ENCODE results near the gene TTC32.
A peak's percentile ranks its signal among the peaks of the same experiment; 100 is the strongest.

Gene TTC32

DNA sequence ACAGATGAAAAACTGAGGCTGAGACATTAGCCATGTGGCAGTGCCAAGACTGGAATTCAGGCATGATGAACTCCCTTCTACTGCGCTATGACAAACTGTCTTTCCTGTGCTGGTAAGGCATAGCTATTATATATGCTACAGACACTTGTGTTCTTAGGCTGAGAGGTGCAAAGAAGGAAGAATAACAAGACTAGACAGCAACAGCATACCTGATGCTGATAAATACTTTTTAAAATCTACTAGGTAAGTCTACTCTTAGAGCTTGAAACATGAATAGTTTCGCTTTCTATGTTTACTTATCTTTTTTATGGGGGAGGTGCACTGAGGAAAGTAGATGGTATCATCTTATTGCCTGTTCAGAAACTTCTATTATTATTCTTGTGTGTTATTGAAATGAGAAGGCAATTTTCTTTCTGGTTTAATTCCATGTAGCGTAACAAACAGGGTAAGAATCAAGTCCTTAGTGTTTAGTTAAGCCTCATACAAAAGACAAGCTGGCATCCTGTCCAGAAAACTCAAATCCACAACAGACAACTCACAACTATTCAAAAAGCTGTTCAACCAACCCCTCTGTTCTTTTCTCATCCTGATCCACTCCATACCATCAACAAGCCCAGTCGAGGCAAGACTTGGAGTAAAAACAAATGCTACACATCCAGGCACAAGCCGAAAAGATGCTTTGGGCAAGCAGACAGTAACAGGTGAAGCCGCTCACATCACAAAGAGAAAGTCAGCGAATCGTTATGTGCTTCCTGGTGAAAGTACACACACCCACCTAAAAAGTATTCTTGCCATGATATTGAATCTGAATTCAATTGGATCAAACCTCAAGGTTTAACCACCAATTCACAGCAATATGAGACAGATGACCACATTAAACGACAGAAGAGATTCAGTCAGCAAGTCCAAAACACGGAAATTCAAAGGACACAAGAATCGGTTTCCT, 1.5 kb downstream of the TTC32 start:
- Histone ChIP-seq H2AFZ (peak overlapping the region; percentile 96), H3K27ac (peak overlapping the region; percentile 91), H3K79me2 (peaks cover 21% of the 10 kb centered on the region), H3K4me1 (peaks cover 9% of the 10 kb centered on the region), H3K27me3 (ENCODE audit: control insufficient read depth, insufficient read depth, low read length) (no peaks in the 10 kb centered on the region), H3K9me3 (ENCODE audit: control insufficient read depth, low read length) (no peaks in the 10 kb centered on the region), H3K4me2 (ENCODE audit: low read length) (peak overlapping the region; percentile 71), H3K36me3 (ENCODE audit: control insufficient read depth, insufficient read depth, low read length) (no peaks in the 10 kb centered on the region), H3K4me3 (ENCODE audit: low read depth, low read length) (peak overlapping the region; percentile 94), H3K9ac (no peak overlapping the region)
- TF ChIP-seq, protein P1, sequence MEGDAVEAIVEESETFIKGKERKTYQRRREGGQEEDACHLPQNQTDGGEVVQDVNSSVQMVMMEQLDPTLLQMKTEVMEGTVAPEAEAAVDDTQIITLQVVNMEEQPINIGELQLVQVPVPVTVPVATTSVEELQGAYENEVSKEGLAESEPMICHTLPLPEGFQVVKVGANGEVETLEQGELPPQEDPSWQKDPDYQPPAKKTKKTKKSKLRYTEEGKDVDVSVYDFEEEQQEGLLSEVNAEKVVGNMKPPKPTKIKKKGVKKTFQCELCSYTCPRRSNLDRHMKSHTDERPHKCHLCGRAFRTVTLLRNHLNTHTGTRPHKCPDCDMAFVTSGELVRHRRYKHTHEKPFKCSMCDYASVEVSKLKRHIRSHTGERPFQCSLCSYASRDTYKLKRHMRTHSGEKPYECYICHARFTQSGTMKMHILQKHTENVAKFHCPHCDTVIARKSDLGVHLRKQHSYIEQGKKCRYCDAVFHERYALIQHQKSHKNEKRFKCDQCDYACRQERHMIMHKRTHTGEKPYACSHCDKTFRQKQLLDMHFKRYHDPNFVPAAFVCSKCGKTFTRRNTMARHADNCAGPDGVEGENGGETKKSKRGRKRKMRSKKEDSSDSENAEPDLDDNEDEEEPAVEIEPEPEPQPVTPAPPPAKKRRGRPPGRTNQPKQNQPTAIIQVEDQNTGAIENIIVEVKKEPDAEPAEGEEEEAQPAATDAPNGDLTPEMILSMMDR (IDR thresholded peaks at IDR 0.05): no peak

DNA sequence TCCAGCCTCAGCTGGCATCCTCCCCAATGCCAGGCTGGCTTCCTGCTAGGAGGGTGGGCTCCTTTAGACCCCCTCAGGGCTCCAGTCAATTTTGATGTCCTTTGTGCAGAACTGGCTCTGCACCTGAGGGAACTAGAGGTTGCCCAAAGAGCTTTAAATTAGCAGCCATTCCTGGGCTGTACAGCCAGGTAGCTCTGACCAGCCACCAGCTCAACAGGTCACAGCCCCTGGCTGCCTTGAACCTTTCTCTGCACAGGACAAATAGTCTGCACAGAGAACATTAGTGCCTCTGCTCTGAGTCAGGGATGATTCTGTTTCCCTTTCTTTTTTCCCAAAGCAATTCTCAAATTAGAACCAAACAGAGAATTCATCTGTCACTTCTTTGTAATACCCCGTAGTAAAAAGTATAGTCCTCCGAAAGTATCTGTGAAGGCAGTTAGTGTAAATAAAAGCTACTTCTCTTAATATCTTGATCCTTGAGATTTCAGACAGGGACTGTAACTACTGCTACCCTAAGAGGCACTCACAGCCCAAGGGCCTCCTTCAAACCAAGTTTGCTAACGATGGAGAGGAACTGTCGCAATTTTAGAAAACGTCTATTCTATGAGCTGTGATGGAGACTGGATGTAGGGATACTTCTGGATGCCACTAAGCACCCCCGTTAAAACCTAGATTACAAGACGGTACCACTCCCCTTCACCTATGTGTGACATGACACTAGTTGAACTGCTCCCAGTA, 3.0 kb downstream of the TTC32 start:
- H3K27me3 ChIP-seq (ENCODE audit: control insufficient read depth, insufficient read depth, low read length): no peaks in the 10 kb centered on the region
- no peak overlapping the region for H3K4me3 ChIP-seq (ENCODE audit: low read depth, low read length)
- H3K36me3 ChIP-seq (ENCODE audit: control insufficient read depth, insufficient read depth, low read length): no peaks in the 10 kb centered on the region
- H3K4me1 ChIP-seq: peaks cover 9% of the 10 kb centered on the region
- H3K9ac ChIP-seq: no peak overlapping the region
- peaks cover 21% of the 10 kb centered on the region for H3K79me2 ChIP-seq
- TF ChIP-seq, protein P1 (IDR thresholded peaks at IDR 0.05): no peak
- no peak overlapping the region for H3K27ac ChIP-seq
- H3K4me2 ChIP-seq (ENCODE audit: low read length): no peak overlapping the region
- H3K9me3 ChIP-seq (ENCODE audit: control insufficient read depth, low read length): no peaks in the 10 kb centered on the region
- no peak overlapping the region for H2AFZ ChIP-seq

DNA sequence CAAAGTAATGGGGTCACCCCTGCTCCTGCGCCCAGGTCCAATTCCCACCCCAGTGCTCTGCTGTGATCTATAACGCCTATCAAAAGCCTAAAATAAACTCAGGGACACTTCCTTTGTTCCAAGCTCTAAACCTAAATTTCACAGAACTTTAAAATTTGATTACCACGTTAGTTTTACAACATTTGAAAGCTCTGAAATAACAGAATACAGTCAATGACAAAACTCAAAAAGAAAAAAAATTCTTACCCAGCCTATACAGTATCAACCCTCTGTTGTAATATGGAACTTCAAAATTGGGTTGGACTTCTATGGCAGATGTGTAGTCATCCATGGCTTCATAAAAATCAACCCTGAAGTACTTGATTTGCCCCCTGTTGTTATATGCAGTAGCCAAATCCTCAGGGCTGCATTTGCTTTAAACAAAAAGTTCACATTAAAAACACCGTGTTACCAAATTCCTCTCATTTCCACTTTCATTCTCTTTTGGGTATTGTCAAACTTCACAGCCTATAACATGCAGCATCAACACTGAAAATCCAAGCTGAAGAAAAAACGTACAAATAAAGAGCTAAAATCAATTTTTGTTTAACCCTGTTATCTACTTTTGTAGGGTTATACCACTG, 4.0 kb downstream of the TTC32 start:
- no peak overlapping the region for H2AFZ ChIP-seq
- peaks cover 21% of the 10 kb centered on the region for H3K79me2 ChIP-seq
- no peaks in the 10 kb centered on the region for H3K27me3 ChIP-seq (ENCODE audit: control insufficient read depth, insufficient read depth, low read length)
- no peak overlapping the region for H3K4me3 ChIP-seq (ENCODE audit: low read depth, low read length)
- peaks cover 9% of the 10 kb centered on the region for H3K4me1 ChIP-seq
- no peaks in the 10 kb centered on the region for H3K9me3 ChIP-seq (ENCODE audit: control insufficient read depth, low read length)
- no peak overlapping the region for H3K9ac ChIP-seq
- H3K36me3 ChIP-seq (ENCODE audit: control insufficient read depth, insufficient read depth, low read length): no peaks in the 10 kb centered on the region
- TF ChIP-seq, protein P1 (IDR thresholded peaks at IDR 0.05): no peak
- H3K27ac ChIP-seq: no peak overlapping the region
- H3K4me2 ChIP-seq (ENCODE audit: low read length): no peak overlapping the region

DNA sequence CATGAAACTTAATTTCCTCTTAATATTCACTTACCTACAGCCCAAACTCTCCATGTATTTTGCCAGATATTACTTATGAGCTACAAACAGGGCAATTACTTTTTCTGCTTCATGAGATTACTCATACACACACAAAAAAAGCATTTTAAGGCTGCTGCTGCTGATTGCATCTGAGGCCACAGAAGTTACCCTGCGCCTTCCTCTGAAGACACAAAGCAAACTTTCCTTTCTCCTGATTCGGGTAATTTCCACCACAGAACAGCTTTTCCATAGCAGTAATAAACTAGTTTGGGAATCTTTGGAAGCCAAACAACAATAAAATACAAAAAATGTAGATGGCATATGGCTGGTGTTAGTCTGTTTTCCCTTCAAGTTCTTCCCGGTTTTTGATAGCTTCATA, 6.2 kb downstream of the TTC32 start:
- Histone ChIP-seq H3K9me3 (ENCODE audit: control insufficient read depth, low read length) (no peaks in the 10 kb centered on the region), H3K4me1 (peaks cover 2% of the 10 kb centered on the region), H3K79me2 (peaks cover 10% of the 10 kb centered on the region)

More for the DNA sequence above, 6.2 kb downstream of the TTC32 start:
- H3K36me3 ChIP-seq (ENCODE audit: control insufficient read depth, insufficient read depth, low read length): no peaks in the 10 kb centered on the region
- H3K9ac ChIP-seq: no peak overlapping the region
- no peak overlapping the region for H3K27ac ChIP-seq
- H3K4me2 ChIP-seq (ENCODE audit: low read length): no peak overlapping the region
- H3K4me3 ChIP-seq (ENCODE audit: low read depth, low read length): no peak overlapping the region
- TF ChIP-seq, protein P1 (IDR thresholded peaks at IDR 0.05): no peak
- no peaks in the 10 kb centered on the region for H3K27me3 ChIP-seq (ENCODE audit: control insufficient read depth, insufficient read depth, low read length)
- H2AFZ ChIP-seq: no peak overlapping the region
